Stimulated activated CD8-positive, alpha-beta memory T cell treated with anti-CD3 and anti-CD28 coated beads, Interleukin-7, amount 100 ng/mL, for 48 hours (primary cell): Measurements from ENCODE around the gene FBXL2.
A peak's percentile ranks its signal among the peaks of the same experiment; 100 is the strongest.

ENCODE experiments used
- DNase-seq, 2 donors: peaks; one replicate each; pipeline ENCODE4 v3.0.0-alpha.2; 2020; ENCODE audit warnings: low read depth in 1 of 2; ENCODE audit errors: extremely low read depth in 1 of 2

FBXL2 gene

GRCh38 chr3:33277193-33277882, at the start of gene FBXL2:
TSS of gene FBXL2 (plus strand) at chr3:33277442. CDS start at chr3:33277513, 71 bp downstream.
- DNase-seq, result peak; percentile 3 to 11

GRCh38 chr3:33229066-33229465, 48.2 kb upstream of the FBXL2 start:
- no peak for DNase-seq

GRCh38 chr3:33229947-33230346, 47.3 kb upstream of the FBXL2 start:
- DNase-seq, result no peak

- DNase-seq, result no peak
Measured at GRCh38 chr3:33231756-33232465, 45.3 kb upstream of the FBXL2 start.

- no peak for DNase-seq
Measured at GRCh38 chr3:33233884-33234283, 43.4 kb upstream of the FBXL2 start.

GRCh38 chr3:33236005-33236404, 41.2 kb upstream of the FBXL2 start:
- DNase-seq, result no peak

GRCh38 chr3:33237439-33237838, 39.8 kb upstream of the FBXL2 start:
- DNase-seq, result no peak

- no peak for DNase-seq
Measured at GRCh38 chr3:33238923-33239322, 38.3 kb upstream of the FBXL2 start.

- no peak for DNase-seq
Measured at GRCh38 chr3:33240261-33240660, 37.0 kb upstream of the FBXL2 start.

- DNase-seq, result no peak
Measured at GRCh38 chr3:33246786-33247185, 30.5 kb upstream of the FBXL2 start.

GRCh38 chr3:33250712-33251111, 26.5 kb upstream of the FBXL2 start:
- DNase-seq, result no peak

GRCh38 chr3:33256249-33256648, 21.0 kb upstream of the FBXL2 start:
- no peak for DNase-seq

- DNase-seq, result no peak
Measured at GRCh38 chr3:33260104-33260503, 17.1 kb upstream of the FBXL2 start.

- no peak for DNase-seq
Measured at GRCh38 chr3:33269385-33269784, 7.9 kb upstream of the FBXL2 start.

- no peak for DNase-seq
Measured at GRCh38 chr3:33271324-33271723, 5.9 kb upstream of the FBXL2 start.

- no peak for DNase-seq
Measured at GRCh38 chr3:33273628-33274027, 3.6 kb upstream of the FBXL2 start.

GRCh38 chr3:33278163-33278562, 921 bp downstream of the FBXL2 start:
- DNase-seq, result no peak

GRCh38 chr3:33287672-33288282, 10.5 kb downstream of the FBXL2 start:
- no peak for DNase-seq

GRCh38 chr3:33299395-33300081, 22.3 kb downstream of the FBXL2 start:
- no peak for DNase-seq

- no peak for DNase-seq
Measured at GRCh38 chr3:33312361-33312760, 35.1 kb downstream of the FBXL2 start.

GRCh38 chr3:33313331-33313730, 36.1 kb downstream of the FBXL2 start:
- DNase-seq, result no peak
